Measurements from ENCODE around the gene RHBDD1.

Gene RHBDD1

GRCh38 chr2:226794751-226795171, 41.1 kb upstream of the RHBDD1 start:
- Histone ChIP-seq H3K27ac (ENCODE audit: low read length) (no peak overlapping the region), H3K4me1 (ENCODE audit: control insufficient read depth, insufficient read depth, low read length) (peaks cover 9% of the 10 kb centered on the region), H3K36me3 (ENCODE audit: control insufficient read depth, insufficient read depth, low read length) (peaks cover 8% of the 10 kb centered on the region), H3K9me3 (ENCODE audit: control insufficient read depth, insufficient read depth, low read length) (no peaks in the 10 kb centered on the region), H3K27me3 (ENCODE audit: control insufficient read depth, insufficient read depth, low read length) (no peaks in the 10 kb centered on the region), H3K4me3 (ENCODE audit: low read length) (no peak overlapping the region)
- WGBS (ENCODE audit: insufficient coverage, insufficient read length), result no CpG with 5 or more reads among the region's 9 CpGs
- no peak for DNase-seq (ENCODE audit: low read depth, low spot score)

- Histone ChIP-seq H3K4me3 (ENCODE audit: low read length) (no peak overlapping the region), H3K27ac (ENCODE audit: low read length) (no peak overlapping the region), H3K9me3 (ENCODE audit: control insufficient read depth, insufficient read depth, low read length) (no peaks in the 10 kb centered on the region), H3K27me3 (ENCODE audit: control insufficient read depth, insufficient read depth, low read length) (no peaks in the 10 kb centered on the region), H3K36me3 (ENCODE audit: control insufficient read depth, insufficient read depth, low read length) (peaks cover 8% of the 10 kb centered on the region), H3K4me1 (ENCODE audit: control insufficient read depth, insufficient read depth, low read length) (peaks cover 11% of the 10 kb centered on the region)
- no peak for DNase-seq (ENCODE audit: low read depth, low spot score)
- WGBS (ENCODE audit: insufficient coverage, insufficient read length), result no CpG with 5 or more reads among the region's 26 CpGs
Measured at GRCh38 chr2:226795281-226796011, 40.4 kb upstream of the RHBDD1 start.

GRCh38 chr2:226796012-226796839, 39.6 kb upstream of the RHBDD1 start:
- DNase-seq (ENCODE audit: low read depth, low spot score), result no peak
- WGBS (ENCODE audit: insufficient coverage, insufficient read length), result no CpG with 5 or more reads among the region's 25 CpGs
- H3K36me3 ChIP-seq (ENCODE audit: control insufficient read depth, insufficient read depth, low read length), result peaks cover 8% of the 10 kb centered on the region
- H3K4me3 ChIP-seq (ENCODE audit: low read length), result no peak overlapping the region
- no peaks in the 10 kb centered on the region for H3K9me3 ChIP-seq (ENCODE audit: control insufficient read depth, insufficient read depth, low read length)
- no peaks in the 10 kb centered on the region for H3K27me3 ChIP-seq (ENCODE audit: control insufficient read depth, insufficient read depth, low read length)
- no peak overlapping the region for H3K27ac ChIP-seq (ENCODE audit: low read length)
- peaks cover 11% of the 10 kb centered on the region for H3K4me1 ChIP-seq (ENCODE audit: control insufficient read depth, insufficient read depth, low read length)

- H3K4me1 ChIP-seq (ENCODE audit: control insufficient read depth, insufficient read depth, low read length), result peaks cover 11% of the 10 kb centered on the region
Measured at GRCh38 chr2:226796840-226797288, 39.0 kb upstream of the RHBDD1 start.

GRCh38 chr2:226797289-226797988, 38.4 kb upstream of the RHBDD1 start:
- H3K4me1 ChIP-seq (ENCODE audit: control insufficient read depth, insufficient read depth, low read length), result peaks cover 11% of the 10 kb centered on the region
- no peaks in the 10 kb centered on the region for H3K9me3 ChIP-seq (ENCODE audit: control insufficient read depth, insufficient read depth, low read length)
- no peak for DNase-seq (ENCODE audit: low read depth, low spot score)
- no peak overlapping the region for H3K4me3 ChIP-seq (ENCODE audit: low read length)
- no peaks in the 10 kb centered on the region for H3K27me3 ChIP-seq (ENCODE audit: control insufficient read depth, insufficient read depth, low read length)
- H3K36me3 ChIP-seq (ENCODE audit: control insufficient read depth, insufficient read depth, low read length), result peaks cover 8% of the 10 kb centered on the region
- no CpG with 5 or more reads among the region's 50 CpGs for WGBS (ENCODE audit: insufficient coverage, insufficient read length)
- H3K27ac ChIP-seq (ENCODE audit: low read length), result no peak overlapping the region

More at GRCh38 chr2:226796840-226797288, 39.0 kb upstream of the RHBDD1 start:
- no peak for DNase-seq (ENCODE audit: low read depth, low spot score)
- WGBS (ENCODE audit: insufficient coverage, insufficient read length), result no CpG with 5 or more reads among the region's 17 CpGs
- H3K9me3 ChIP-seq (ENCODE audit: control insufficient read depth, insufficient read depth, low read length), result no peaks in the 10 kb centered on the region
- no peaks in the 10 kb centered on the region for H3K27me3 ChIP-seq (ENCODE audit: control insufficient read depth, insufficient read depth, low read length)
- no peak overlapping the region for H3K4me3 ChIP-seq (ENCODE audit: low read length)
- H3K36me3 ChIP-seq (ENCODE audit: control insufficient read depth, insufficient read depth, low read length), result peaks cover 8% of the 10 kb centered on the region
- no peak overlapping the region for H3K27ac ChIP-seq (ENCODE audit: low read length)

GRCh38 chr2:226797989-226798421, 37.8 kb upstream of the RHBDD1 start:
- peaks cover 8% of the 10 kb centered on the region for H3K4me1 ChIP-seq (ENCODE audit: control insufficient read depth, insufficient read depth, low read length)
- DNase-seq (ENCODE audit: low read depth, low spot score), result no peak
- H3K27ac ChIP-seq (ENCODE audit: low read length), result no peak overlapping the region
- H3K27me3 ChIP-seq (ENCODE audit: control insufficient read depth, insufficient read depth, low read length), result no peaks in the 10 kb centered on the region
- no CpG with 5 or more reads among the region's 23 CpGs for WGBS (ENCODE audit: insufficient coverage, insufficient read length)
- H3K9me3 ChIP-seq (ENCODE audit: control insufficient read depth, insufficient read depth, low read length), result no peaks in the 10 kb centered on the region
- H3K36me3 ChIP-seq (ENCODE audit: control insufficient read depth, insufficient read depth, low read length), result peaks cover 8% of the 10 kb centered on the region
- peak overlapping the region; percentile 93; the same call in 1 of the 2 replicates for H3K4me3 ChIP-seq (ENCODE audit: low read length)

- Histone ChIP-seq H3K4me1 (ENCODE audit: control insufficient read depth, insufficient read depth, low read length) (peaks cover 8% of the 10 kb centered on the region), H3K27ac (ENCODE audit: low read length) (no peak overlapping the region), H3K36me3 (ENCODE audit: control insufficient read depth, insufficient read depth, low read length) (peaks cover 8% of the 10 kb centered on the region), H3K4me3 (ENCODE audit: low read length) (peak overlapping the region; percentile 93; the same call in 1 of the 2 replicates), H3K9me3 (ENCODE audit: control insufficient read depth, insufficient read depth, low read length) (no peaks in the 10 kb centered on the region), H3K27me3 (ENCODE audit: control insufficient read depth, insufficient read depth, low read length) (no peaks in the 10 kb centered on the region)
- DNase-seq (ENCODE audit: low read depth, low spot score), result no peak
- no CpG with 5 or more reads among the region's 80 CpGs for WGBS (ENCODE audit: insufficient coverage, insufficient read length)
Measured at GRCh38 chr2:226798422-226799210, 37.2 kb upstream of the RHBDD1 start.

GRCh38 chr2:226799211-226799975, 36.5 kb upstream of the RHBDD1 start, which contains the start of gene IRS1:
Gene IRS1 (minus strand): TSS chr2:226799820. CDS start chr2:226798738, 1,082 bp downstream.
- no peak for DNase-seq (ENCODE audit: low read depth, low spot score)
- Histone ChIP-seq H3K27me3 (ENCODE audit: control insufficient read depth, insufficient read depth, low read length) (no peaks in the 10 kb centered on the region), H3K4me3 (ENCODE audit: low read length) (peak within 1 kb of the TSS; percentile 93; the same call in 1 of the 2 replicates), H3K36me3 (ENCODE audit: control insufficient read depth, insufficient read depth, low read length) (peaks cover 8% of the 10 kb centered on the region), H3K9me3 (ENCODE audit: control insufficient read depth, insufficient read depth, low read length) (no peaks in the 10 kb centered on the region), H3K27ac (ENCODE audit: low read length) (no peak within 1 kb of the TSS), H3K4me1 (ENCODE audit: control insufficient read depth, insufficient read depth, low read length) (peaks cover 8% of the 10 kb centered on the region)
- no CpG with 5 or more reads among the region's 82 CpGs for WGBS (ENCODE audit: insufficient coverage, insufficient read length)

All from iPS DF 6.9 (cell line).